ENCODE data around the gene NCLN.
"Not testable (repeated sequence)": the region's sequence is repeated elsewhere in the genome, so short reads cannot be mapped to it uniquely, and the experiment has no call there.

NCLN gene

GRCh38 chr19:3183721-3184641 lies 1.7 kb upstream of the NCLN start:
- DNase-seq (ENCODE audit: low read depth in 2 of 2) = no peak

DNA sequence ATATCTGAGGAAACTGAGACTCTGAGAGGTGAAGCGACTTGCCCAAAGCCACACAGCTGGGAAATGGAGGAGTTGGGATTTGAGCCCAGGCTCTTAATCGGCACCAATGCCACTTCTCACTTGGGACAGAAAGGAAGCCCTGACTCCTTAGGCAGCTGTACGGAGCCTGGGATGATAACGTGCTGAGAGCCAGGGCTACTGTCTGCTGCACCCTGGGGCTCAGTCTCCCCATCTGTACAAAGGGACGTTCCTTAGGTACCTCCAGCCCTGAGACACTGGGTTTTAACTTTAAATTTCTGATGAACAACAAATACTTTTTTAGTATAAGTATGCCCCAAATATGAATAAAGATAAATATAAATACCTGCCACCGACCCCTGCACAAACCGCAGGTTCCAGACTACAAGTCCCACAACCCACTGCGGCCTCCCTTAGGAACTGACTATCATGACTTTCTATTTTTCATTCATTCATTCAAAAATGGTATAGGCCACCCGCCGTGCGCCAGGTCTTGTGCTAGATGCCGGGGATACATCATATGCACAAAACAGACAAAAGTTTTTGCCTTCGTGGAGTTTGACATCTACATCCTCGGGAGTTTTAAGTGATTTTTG lies 776 bp upstream of the NCLN start:
- DNase-seq (ENCODE audit: low read depth in 2 of 2) = peak; percentile 51 to 59

DNA sequence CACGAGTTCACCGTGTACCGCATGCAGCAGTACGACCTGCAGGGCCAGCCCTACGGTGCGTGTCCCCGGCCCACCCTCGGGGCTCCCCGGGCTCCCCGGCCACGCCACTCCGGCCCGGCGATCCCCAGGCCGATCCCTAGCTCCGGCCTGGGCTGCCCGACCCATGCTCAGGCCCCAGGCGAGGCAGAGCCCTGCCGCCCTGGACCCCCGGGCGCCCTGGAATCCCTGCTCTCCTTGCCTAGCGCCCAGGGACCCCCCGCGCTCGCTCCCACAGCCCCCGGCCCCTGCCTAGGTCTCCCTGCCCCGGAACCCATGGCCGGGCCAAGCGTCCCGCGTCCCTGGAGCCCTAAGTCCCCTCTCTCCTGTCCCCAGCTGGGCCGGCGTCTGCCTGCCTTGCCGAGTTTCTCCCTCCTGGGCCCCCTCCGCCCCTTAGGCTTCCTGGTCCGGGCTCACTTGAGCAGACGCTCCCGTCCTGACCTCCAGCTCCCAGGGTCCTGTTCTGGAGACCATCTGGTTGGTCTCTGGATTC lies 494 bp downstream of the NCLN start:
- no peak for DNase-seq (ENCODE audit: low read depth in 2 of 2)

DNA sequence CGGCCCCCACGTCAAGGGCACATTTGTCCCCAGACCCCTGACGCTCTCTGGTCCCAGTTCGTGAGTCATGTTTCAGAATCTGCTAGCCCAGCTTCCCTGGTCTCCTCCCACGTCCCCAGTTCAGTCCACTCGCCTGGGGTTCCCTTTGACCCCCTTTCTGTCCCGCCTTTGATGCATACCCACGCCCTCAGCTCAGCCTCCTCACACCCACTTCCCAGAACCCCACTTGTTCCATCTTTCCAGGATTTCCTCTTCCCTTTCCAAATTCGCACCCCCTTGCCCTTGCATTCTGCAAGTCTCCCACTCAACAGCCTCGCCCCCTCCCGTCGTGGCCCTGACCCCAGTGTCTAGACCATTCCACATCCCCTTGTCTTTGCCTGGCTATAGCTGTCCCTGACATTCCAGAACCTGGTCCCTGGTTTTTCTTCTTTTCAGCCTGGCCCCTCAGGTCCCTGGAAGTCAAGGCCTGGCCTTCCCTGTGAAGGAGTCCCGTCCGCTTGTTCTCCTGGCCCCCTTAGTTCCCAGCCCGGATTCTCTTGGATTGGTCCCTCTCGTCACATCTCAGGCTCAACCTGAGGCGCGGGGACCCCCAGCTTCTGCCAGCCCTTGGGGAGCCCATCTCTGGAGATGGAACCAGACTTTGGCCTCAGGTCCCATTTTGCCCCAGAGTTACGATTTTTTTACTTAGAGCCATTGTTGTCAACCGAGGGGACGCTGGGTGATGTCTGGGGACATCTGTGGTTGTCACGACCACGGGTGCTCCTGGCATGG lies 1.3 kb downstream of the NCLN start:
- no peak for DNase-seq (ENCODE audit: low read depth in 2 of 2)

DNA sequence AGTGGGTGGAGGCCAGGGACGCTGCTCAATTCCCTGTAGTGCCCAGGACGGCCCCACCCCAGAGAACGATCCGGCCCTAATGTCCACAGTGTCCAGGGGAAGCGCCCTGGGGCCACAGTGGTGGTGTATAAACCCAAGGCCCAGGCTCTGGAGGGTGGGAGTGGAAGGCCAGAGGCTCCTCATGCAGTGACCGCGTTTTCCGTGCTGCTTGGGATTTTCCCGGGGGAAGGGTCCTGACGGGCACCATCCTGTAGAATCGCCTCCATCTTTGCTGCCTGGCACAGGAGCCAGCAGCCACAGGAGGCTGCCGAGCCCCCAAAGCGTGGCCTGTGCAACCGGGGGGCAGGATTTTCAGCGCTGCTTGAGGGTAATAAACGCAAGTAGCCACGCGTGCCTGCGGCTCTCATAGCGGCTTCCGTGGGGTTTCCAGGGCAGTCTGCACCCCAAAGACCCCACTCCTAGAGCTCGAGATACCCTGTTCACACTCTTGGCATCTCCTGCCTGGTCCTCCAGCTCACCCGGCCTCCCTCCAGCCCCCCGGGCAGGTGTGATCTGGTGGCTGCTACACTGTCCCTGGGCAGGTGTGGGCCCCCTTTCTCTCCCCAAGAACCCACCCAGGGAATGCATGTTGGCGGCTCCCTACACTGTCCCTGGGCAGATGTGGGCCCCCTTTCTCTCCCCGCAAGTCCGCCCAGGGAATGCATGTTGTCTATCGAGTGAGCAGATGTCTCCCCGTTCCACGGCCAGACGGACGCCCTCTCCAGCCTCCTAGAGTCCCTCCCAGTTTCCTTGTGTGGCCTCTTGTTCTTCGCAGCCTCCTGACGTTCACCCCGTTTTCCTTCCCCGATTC lies 2.2 kb downstream of the NCLN start:
- no peak for DNase-seq (ENCODE audit: low read depth in 2 of 2)

- DNase-seq (ENCODE audit: low read depth in 2 of 2) = no peak
Measured at GRCh38 chr19:3188627-3189596, 3.2 kb downstream of the NCLN start.

DNA sequence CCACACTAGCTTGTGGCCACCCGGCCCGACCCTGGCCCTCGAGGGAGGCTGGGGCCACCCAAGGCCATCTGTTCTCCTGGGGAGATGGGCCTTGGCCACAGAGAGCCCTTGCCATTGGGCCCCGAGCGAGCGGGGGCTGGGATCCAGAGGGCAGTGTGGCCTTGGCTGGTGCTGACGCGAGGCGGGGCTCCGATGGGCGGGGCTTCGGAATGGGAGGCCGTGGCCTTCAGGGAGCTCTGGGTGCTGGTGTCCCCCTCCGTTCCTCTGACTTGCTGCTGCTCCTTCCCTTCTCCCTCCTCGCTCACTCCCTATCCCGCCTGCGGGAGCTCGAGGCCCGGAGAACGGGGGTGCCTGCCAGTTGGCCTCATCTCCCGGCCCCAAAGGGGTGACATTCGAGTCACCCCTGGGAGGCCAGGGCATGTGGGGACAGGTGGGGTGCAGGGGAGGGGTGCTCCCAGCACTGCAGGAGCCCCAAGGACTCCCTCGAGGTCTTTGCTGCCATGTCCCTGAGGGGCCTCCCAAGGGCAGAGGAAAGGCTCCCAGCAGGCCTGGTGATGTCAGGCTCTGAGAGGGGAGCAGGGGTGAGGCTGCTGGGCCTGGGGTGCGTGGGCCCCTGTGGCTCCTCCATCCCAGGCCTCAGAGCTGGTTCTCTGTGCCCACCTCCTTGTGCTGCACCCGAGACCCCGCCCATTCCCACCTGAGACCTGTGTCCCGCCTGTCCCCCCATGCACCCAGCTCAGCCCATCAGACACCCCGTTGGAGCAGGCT lies 4.2 kb downstream of the NCLN start:
- no peak for DNase-seq (ENCODE audit: low read depth in 2 of 2)

DNA sequence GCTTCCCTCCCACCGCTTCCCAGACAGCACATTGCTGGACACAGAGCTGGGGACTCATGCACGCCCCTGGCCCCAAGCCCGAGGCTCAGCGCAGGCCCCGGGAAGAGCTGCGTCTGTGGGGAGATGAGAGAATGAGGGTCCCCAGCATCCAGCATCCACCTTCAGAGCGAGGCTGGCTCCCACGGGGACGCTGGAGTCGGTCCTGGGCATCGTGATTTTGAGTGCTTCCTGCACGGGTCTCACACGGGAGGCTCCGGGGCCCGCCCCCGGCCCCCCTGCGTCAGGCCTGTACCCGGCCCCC lies 4.7 kb downstream of the NCLN start:
- no peak for DNase-seq (ENCODE audit: low read depth in 2 of 2)

DNA sequence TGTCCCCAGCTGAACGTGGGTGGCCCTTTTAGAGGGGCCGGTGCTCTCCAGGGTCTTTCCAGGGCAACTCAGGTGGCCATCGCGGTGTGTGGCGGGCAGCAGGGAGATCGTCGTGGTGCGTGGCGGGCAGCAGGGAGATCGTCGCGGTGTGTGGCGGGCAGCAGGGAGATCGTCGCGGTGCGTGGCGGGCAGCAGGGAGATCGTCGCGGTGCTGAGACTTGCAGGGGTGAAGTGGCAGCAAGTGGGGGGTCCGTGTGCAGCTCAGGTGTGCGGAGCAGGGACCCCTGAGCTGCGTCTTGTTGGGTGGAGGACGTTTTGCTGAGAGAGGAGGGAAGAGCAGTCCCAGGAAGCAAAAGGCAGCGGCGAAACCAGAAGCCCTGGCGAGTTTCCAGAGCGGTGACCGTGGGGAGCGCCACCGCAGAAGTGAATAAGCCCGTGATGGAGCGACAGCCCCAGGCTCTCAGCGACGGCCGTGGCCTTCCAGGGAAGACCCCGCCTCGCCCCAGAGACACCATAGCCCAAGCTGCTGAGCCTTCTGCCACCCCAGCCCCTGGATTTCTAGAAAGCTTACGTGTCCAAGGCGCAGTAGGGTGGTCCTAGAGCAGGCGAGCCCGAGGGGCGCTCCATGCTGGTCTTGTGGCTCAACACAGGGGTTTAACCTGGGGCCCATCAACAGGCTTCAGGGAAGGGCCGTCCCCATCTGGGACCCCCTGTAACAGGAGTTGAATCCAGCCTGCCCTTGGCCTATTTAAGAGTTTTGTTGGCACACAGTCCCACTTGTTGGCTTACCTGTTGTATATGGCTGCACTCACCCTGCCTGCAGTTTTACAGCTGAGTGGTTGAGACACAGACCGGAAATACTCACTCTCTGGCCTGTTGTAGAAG lies 5.4 kb downstream of the NCLN start:
- DNase-seq (ENCODE audit: low read depth in 2 of 2) = no peak

GRCh38 chr19:3191806-3192104 lies 6.0 kb downstream of the NCLN start:
- not testable (repeated sequence) for DNase-seq (ENCODE audit: low read depth in 2 of 2)

- no peak for DNase-seq (ENCODE audit: low read depth in 2 of 2)
Measured at GRCh38 chr19:3192228-3192635, 6.5 kb downstream of the NCLN start.

DNA sequence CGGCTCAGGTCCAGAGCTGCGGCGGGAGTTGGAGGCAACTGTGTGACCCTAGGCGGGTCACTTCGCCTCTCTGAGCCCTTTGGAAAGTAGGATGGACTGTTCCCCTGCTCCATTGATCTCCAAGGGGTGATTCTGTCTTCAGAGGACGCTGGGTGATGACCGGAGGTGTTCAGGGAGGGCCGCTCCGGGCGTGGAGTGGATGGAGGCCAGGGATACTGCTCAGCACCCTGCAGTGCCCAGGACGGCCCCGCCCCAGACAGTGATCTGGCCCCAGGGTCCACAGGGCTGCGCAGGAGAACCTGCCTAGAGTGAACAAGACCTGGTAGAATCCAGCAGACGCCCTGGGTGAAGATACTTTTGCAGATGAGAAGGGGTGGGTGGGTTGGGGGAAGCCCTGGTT lies 7.0 kb downstream of the NCLN start:
- DNase-seq (ENCODE audit: low read depth in 2 of 2) = no peak

- no peak for DNase-seq (ENCODE audit: low read depth in 2 of 2)
Measured at GRCh38 chr19:3193256-3194105, 7.8 kb downstream of the NCLN start.

DNA sequence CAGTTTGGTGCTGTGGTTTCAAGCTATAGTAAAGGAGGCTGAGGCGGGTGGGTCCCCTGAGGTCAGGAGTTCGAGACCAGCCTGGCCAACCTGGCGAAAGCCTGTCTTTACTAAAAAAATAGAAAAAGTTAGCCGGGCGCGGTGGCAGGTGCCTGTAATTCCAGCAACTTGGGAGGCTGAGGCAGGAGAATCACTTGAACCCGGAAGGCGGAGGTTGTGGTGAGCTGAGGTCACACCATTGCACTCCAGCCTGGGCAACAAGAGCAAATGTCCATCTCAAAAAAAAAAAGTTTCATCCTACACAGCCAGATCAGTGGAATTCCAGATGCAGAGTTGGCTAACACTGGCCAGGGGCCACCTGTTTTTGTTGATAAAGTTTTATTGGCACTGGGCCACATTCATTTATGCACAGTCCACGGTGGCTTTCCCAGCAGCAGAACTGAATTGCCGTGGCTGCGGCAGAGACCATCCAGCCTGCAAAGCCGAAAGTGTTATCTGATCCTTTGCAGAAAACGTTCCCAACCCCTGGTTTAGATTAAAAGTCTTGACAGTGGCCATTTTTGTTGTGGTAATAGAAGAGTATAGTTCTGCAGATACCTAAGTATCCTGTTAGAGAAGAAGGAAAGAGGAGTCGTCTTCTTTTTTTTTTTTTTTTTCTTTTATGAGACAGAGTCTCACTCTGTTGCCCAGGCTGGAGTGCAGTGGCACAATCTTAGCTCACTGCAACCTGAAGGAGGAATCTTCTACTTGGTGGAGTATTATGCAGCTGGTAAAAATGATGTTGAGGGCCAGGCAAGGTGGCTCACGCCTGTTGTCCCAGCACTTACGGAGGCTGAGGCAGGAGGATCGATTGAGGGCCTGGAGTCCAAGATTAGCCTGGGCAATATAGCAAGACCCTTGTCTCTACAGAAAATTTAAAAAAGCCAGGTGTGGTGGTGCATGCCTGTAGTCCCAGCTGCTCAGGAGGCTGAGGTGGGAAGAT lies 8.7 kb downstream of the NCLN start:
- DNase-seq (ENCODE audit: low read depth in 2 of 2) = no peak

GRCh38 chr19:3196064-3196932 lies 10.6 kb downstream of the NCLN start:
- no peak for DNase-seq (ENCODE audit: low read depth in 2 of 2)

GRCh38 chr19:3196933-3197205 lies 11.1 kb downstream of the NCLN start:
- DNase-seq (ENCODE audit: low read depth in 2 of 2) = no peak
